ENCODE results near the gene MAP3K20.
"Not testable (repeated sequence)": the region's sequence is repeated elsewhere in the genome, so short reads cannot be mapped to it uniquely, and the experiment has no call there.

The MAP3K20 gene

DNA sequence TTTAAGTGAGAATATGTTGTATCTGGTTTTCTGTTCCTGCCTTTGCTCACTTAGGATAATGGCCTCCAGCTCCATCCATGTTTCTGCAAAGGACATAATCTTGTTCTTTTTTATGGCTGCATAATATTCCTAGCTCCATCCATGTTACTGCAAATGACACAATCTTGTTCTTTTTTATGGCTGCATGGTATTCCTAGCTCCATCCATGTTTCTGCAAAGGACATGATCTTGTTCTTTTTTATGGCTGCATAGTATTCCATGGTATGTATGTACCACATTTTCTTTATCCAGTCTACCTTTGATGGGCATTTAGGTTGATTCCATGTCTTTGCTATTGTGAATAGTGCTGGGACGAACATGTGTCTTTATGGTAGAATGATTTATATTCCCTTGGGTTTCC lies 87.7 kb downstream of the MAP3K20 start:
- DNase-seq: not testable (repeated sequence)

DNA sequence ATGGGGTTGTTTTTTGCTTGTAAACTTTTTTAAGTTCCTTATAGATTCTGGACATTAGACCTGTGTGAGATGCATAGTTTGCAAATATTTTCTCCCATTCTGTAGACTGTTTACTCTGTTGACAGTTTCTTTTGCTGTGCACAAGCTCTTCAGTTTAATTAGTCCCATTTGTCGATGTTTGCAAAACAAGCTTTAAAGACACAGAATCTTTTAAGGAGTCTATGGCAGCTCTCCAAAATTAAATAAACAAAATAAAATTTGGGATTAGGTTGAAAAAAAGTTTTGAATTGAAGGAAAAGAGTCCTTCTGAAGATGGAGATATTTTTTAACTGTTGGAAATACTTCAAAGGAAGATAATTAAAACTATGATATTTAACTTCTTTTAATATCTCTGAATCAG lies 88.8 kb downstream of the MAP3K20 start:
- no peak for DNase-seq

DNA sequence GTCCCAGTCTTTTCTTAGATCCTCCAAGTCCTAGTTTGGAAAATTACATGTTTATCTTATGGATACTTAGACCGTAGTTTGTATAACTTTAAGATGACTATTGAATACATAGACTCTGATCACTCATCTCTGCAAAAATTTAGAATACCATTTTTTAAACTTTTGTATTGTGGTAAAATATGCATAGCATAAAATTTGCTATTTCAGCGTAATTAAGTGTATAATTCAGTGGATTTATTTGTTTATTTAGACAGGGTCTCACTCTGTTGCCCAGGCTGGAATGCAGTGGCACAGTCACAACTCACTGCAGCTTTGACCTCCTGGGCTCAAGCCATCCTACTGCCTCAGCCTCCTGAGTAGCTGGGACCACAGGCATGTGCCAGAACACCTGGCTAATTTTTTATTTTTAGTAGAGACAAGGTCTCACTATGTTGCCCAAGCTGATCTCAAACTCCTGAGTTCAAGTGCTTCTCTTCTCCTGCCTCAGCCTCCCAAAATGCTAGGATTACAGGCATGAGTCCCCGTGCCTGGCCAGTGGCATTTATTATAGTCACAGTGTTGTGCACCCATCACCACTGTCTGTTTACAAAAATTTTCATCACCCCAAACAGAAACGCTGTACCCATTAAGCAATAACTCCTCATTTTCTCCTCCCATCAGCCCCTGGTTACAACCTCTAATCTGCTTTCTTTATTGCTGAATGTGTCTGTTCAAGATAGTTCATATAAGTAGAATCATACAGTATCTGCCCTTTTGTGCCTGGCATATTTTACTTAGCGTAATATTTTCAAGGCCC lies 90.0 kb downstream of the MAP3K20 start:
- no peak for DNase-seq

DNA sequence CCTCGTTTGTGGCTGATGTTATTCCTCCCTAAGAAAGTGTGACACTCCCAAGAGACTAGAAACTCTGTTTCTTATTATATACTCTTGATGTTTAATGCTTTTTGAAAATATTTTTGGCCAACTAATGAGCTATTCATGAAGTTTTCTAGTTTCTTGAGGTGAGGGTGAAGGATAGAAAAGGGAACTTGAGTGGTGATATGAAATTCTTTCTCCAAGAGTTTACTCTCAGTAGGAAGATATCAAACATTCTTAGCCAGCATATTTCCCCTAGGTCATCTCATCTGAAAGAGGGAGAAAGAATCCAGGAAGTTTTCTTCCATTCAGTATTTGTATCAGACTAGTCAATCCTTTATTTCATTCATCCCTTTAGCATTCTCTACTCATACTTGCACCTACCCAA lies 95.7 kb downstream of the MAP3K20 start:
- no peak for DNase-seq

DNA sequence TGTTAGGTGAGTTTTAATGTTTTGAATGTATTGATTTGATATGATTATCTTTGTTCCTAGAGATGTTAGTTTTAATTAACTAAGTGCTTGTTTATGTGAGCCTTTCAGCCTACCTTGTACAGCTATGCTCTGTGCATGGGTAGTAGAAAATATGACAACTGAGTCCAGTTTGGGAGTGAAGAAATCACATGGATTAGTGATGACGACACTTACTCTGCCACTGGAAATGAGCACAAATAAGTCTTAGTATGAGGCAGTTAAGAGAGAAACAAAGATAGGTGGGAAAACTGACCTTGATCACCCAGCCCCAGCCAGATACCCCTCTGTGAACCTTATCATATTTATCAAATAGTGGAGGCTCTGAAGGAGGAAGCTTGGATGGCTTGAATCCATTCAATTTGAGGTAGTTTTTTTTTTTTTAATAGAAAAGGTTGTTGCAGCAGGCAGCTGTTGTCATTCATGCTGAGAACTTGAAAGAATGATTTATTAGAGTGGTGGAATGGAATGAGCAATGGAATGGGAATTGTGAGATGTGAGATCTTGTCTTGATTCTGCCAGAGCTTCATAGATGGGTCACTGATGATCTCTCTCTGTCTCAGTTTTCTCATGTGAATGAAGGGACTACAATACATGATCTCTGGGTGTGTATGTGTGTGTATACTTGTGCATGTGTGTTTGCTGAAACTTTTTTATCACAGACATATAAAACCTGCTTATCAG lies 96.4 kb downstream of the MAP3K20 start:
- DNase-seq: no peak

DNA sequence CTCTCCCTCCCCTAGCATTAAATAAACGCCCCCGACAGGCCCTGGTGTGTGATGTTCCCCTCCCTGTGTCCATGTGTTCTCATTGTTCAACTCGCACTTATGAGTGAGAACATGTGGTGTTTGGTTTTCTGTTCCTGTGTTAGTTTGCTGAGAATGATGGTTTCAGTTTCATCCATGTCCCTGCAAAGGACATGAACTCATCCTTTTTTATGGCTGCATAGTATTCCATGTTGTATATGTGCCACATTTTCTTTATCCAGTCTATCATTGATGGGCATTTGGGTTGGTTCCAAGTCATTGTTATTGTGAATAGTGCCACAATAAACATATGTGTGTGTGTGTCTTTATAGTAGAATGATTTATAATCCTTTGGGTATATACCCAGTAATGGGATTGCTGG lies 98.7 kb downstream of the MAP3K20 start:
- DNase-seq: not testable (repeated sequence)

DNA sequence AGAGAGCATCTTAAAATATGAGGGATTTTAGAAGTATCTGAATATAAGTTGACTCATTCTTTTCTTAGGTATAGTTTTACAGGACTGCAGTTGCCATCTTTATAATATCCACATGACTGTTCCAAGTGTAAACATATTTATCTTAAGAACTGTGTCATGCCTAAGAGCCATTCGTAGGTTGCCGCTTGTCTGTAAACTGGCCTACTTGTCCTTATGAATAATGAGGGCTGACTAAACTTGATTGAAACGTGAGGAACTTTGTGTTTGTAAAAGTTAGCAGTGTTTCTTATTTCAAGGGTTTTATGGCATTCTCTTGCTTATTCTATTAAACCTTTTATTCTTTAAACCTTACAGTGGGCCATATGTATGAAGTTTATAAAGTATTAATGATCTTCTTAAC lies 99.6 kb downstream of the MAP3K20 start:
- no peak for DNase-seq

DNA sequence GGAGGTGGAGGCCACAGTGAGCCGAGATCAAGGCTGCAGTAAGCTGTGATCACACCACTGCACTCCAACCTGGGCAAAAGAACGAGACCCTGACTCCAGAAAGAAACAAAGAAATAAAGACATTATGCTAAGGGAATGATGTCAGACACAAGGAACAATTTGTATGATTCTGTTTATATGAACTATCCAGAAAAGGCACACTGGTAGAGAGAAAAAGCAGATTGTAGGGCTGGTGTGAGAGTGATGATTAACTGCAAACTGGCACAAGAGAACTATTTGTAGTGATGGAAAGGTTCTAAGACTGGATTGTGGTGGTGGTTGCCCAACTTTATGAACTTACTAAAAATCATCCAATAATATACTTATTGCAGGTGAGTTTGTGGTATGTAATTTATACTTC lies 106.3 kb downstream of the MAP3K20 start:
- DNase-seq: no peak

DNA sequence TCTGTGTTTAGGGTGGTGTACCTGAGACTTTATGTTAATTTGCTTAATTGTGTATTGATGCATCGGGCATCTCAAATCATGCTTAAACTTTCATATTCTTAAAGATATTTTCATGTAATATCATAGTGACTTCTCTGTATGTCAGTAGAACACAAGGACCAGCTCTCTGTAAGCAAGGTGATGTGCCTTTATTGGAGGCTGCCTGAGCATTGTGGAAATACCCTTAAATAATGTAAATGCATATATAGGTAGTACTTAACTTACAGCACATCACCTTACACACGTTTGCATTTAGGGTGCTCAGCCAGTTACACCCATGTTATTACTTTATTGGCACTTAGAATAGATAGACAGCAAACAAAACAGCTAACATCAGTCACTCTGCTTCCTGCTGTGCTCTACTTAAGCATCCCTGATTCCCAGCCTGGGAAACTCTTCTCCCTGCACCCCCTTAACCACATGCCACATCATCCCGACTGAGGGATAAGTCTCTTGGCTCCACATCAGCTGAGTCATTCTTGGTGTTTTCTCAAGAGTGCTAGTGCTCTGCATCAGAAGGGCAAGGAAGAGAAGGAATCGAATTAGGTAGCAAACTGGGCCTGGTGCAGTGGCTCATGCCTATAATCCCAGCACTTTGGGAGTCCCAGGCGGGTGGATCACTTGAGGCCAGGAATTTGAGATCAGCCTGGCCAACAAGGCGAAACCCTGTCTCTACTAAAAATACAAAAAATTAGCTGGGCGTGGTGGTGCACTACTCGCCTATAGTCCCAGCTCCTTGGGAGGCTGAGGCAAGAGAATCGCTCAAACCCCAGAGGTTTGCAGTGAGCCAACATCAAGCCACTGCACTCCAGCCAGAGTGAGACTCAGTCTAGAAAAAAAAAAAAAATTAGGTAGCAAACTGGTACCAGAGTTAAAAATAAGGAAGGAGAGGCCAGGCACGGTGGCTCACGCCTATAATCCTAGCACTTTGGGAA lies 108.7 kb downstream of the MAP3K20 start:
- no peak for DNase-seq

DNA sequence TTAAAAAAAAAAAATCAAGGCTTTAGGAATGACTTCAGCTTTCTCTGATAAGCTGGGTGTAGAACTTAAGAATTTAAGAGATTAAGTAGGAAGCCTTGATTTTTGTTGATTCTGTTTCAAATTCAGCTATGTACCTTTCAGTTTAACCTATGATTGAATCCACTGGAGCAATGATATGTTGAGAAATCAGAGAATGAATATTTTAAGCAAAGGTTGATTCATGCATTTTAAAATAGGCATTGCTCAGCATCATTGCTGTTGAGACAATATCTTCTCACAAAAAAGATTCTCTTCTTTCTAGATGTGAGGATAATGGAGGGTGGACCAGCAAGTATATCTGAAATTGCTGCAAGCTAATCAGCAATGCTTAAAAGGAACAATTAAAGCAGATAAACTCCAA lies 109.8 kb downstream of the MAP3K20 start:
- no peak for DNase-seq

DNA sequence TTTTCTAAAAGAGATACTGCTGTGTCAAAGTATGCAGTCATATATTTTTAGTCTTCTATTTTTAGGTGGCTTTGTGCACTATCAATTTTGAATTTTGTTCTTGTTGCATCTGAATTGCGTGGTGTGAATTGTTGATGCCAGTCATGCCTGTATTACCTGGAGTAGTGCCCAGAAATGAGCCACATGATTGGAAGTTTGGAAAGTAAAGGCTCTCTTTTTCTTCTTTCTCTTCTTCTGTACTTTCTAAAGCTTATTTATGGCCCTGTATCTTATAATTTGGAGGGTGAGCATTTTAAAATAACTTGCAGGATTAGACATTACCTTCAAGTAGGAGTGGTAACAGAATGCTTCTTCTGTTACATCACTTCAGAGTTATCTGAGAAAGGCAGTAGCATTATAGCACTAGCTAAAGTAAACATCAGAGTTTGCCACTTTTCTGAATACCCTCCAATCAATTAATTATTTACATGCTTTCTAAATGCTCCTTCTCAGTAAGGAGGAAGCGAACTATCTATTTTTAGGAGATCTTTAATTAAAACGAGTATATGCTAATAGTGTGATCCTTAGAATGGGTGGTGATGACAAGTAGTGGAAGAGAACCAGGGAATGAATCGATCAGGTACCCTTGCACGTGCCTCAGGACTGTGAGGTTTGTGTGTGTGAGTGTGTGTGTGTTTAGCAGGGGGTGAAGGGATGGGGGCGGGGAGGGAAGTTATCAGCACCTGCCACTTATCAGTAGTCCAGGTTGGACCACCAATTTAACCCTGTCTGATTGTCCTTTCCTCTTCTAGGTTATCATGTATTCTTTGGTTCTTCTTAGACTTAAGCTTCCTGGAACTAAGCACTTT lies 112.5 kb downstream of the MAP3K20 start:
- DNase-seq: no peak

DNA sequence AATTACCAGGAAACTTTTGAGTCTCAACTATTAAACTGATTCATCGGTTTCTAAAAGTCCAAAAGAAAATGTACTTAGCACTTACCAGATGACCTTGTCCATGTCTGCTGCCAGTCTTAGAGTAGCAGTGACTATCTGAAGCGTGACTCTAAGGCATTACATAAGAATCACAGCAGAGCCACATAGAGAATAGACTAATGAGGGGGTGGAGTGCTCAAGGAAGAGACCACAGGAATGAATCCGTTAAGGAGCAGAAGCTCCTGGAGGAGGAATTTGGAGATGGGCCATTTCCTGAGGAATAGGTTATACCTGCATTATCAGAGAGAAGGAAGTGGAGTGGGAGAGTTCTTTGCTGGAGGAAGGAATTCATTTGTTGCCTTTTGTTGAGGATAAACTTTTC lies 116.0 kb downstream of the MAP3K20 start:
- DNase-seq: no peak

DNA sequence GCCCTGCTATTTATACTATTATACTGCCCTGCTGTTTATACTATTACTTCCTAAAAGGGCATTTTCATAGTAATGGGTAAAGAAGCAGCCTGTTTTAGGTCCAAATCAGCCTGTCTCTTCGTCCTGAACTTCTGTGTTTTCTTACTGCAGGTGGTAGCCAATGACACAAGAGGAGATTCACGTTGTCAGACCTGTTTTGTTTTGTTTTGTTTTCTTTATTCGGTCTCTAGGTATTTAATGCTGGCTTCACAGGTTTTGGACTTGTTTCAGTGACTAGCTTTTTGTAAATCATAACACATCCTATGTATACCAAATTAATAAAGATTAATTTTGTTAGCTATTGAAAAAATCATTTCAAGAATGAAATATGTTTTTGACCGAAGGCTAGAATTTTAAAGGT lies 116.4 kb downstream of the MAP3K20 start:
- DNase-seq: no peak

DNA sequence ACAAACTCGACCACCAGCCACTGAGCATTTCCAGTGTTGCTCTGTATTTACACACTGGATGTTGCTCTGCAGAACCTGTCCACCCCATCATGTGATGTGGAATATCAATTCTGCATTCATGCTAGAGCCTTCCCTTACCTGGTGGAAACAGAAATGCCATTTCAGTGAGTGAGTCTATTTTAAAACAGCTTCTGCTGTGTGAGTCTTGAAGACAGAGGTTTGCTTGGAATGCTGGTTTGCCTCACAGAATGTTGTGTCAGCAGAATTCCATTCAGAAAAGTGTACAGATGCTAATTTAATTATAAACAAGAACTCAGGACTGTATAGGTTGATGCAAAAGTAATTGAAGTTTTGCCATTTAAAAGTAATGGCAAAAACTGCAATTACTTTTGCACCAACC lies 118.3 kb downstream of the MAP3K20 start:
- no peak for DNase-seq

DNA sequence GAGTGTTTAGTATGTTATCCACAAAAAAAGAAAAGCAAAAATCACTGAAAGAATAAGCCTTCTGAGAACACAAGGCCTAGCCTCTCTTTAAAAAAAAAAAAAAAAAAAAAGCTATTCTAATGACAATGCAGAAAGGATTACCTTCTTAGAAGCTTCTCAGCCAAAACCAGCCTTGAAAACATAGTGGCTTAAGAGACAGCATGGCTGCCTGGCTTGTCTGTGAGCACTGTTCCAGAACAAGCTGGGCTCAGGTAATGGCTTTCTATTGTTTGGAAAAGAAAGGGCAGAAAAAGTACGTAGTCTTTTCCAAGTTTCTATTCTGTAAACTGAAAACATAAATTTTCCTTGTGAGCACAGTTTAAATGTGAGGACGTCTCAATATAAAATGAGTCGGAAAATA lies 119.5 kb downstream of the MAP3K20 start:
- no peak for DNase-seq

DNA sequence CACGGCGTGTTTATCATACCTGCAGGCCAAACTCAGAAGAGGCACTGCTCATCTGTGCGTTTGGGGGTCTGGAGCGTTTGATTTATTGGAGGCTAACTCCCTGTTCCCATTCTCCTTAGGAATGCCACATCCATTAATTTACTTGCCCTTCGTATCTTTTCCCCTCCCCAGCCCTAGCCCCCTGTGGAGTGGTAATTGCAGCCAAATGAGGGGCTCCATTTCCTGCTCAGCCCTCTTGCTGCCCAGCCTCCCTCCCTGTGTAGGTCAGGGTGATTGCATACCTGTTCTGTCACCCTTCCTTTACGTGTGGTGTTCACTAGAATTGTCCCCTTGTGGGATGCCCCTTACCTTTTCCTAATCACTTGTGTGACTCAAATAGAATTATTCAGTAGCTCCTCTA lies 120.4 kb downstream of the MAP3K20 start:
- no peak for DNase-seq

DNA sequence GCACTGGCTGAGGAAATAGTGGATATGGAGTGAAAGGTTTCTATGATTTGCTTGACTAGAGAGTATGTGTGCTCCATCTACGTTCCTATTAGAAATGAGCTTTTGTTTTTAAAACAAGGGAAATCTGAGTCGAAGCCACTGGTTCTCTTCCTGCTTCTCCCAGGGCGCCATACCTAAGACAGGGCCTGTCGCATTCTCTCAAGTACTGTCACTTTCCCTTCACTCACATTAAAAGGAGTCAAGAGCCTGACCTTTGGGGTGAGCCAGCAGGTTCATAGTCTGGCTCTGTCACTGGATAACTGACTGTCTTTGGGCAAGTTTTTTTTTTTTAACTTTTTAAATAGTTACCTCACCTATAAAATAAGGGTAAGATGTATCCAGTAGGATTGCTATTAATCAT lies 121.0 kb downstream of the MAP3K20 start:
- DNase-seq: no peak

DNA sequence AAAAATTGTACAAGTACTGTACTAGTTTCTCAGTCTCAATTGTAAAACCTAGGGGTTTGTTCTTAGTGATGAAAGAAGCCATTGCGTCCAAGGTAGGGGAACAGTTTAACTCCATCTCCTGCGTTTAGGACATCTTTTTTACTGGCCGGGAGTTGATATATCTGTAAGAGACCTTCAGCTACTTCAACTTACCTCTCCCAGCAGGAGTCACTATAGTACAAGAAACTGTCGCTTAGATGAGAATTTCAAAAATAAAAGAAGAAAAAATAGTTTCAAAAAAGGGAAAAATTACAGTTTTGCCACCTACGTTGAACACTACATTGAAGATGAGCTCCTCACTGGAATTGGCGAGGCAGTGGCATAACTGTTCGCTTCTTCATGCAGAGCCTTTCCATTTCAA lies 122.7 kb downstream of the MAP3K20 start:
- no peak for DNase-seq

DNA sequence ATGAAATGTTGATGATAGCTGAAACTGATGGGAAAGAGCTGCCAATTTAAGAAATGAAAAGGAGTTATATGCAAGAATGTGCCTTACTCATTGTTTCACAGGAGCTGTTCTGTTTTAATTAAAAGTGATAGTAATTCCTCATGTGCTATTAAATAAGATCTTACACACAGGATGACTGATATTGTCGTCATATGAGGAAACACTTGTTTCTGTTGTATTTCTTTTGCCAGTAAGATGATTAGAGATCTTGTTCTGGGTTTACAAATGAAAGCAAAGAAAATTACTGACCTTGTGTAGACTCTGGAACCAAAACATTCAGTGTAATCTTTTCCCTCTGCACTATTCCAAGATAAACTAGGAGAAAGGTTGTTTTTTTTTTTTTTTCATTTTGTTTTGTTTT lies 123.6 kb downstream of the MAP3K20 start:
- DNase-seq: no peak

DNA sequence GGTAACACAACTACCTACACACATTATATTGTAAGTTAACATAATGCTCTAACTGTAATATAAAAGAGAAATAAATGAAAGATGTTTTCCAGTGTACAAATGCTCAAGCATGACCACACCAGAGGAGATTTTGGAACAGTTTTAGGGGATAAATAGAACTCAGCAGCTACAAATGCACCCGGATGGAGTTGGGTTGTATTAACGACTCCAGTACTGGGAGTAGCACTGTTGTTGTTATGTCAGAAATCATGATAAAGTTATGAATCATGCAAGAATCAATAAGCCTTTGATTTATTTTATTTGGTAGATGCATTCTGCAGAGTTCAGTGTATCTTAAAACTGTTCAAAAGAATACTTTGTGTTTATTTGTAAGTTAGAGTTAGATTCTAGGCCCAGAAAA lies 126.9 kb downstream of the MAP3K20 start:
- DNase-seq: no peak

DNA sequence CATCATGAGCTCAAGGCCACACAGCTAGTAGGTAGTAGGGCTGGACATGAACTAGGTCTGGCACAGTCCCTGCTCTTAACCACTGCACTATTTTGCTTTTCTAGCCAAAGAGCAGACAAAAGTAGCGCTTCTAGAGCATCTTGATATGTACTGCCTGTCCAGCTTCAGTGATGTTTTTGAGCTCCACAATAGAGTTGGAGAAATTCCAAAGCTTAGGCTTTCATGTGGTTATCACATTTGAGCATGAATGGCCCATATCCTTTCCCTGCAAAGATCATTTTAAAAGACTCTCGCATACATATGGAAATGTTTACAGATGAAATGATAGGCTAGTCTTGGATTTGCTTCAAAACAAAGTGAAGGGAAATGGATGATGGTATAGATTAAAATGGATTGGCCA lies 128.7 kb downstream of the MAP3K20 start:
- DNase-seq: no peak

DNA sequence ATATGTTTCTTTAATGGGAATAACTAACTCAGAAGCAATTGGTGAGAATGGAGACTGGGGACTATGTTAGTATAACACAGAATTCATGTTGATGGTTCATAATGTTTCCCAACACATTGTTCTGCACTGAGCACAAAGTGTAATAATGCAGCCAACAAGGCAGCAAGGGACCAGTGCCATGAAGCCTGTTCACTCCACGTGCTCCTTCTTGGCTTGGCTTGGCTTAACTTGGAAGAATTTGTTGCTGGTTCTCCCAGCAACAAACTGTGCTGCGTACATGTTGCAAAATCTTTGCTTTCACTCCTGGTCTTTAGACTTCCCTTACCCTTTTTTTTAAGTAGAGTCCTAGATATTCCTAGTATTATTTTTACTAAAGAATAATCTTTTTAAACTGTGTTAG lies 129.7 kb downstream of the MAP3K20 start:
- DNase-seq: no peak

Measured in cerebellar nuclear complex (tissue), 1 donor.